D721Med (cell line): ENCODE measurements around the gene LMTK3.

Source experiments
- DNase-seq: peaks from one replicate; pipeline ENCODE4 v3.0.0; 2011; ENCODE audit warnings: low spot score; ENCODE audit not compliant: insufficient read length
- FAIRE-seq: peaks from 2 replicates; lab custom pipeline; 2011; peaks lifted over from hg19 to GRCh38; lab: Jason Lieb, UNC
- TF ChIP-seq, protein P1 (sequence below): IDR thresholded peaks from 2 replicates; pipeline ENCODE4 v1.5.1; 2012; ENCODE audit warnings: mild to moderate bottlenecking, control low read depth; ENCODE audit not compliant: insufficient read depth; ENCODE audit errors: missing control alignments

The LMTK3 gene

GRCh38 chr19:48478339-48479256 is 33.0 kb downstream of the LMTK3 start:
- TF ChIP-seq, protein P1, sequence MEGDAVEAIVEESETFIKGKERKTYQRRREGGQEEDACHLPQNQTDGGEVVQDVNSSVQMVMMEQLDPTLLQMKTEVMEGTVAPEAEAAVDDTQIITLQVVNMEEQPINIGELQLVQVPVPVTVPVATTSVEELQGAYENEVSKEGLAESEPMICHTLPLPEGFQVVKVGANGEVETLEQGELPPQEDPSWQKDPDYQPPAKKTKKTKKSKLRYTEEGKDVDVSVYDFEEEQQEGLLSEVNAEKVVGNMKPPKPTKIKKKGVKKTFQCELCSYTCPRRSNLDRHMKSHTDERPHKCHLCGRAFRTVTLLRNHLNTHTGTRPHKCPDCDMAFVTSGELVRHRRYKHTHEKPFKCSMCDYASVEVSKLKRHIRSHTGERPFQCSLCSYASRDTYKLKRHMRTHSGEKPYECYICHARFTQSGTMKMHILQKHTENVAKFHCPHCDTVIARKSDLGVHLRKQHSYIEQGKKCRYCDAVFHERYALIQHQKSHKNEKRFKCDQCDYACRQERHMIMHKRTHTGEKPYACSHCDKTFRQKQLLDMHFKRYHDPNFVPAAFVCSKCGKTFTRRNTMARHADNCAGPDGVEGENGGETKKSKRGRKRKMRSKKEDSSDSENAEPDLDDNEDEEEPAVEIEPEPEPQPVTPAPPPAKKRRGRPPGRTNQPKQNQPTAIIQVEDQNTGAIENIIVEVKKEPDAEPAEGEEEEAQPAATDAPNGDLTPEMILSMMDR: no peak
- DNase-seq (no peak), FAIRE-seq (no peak)

DNA sequence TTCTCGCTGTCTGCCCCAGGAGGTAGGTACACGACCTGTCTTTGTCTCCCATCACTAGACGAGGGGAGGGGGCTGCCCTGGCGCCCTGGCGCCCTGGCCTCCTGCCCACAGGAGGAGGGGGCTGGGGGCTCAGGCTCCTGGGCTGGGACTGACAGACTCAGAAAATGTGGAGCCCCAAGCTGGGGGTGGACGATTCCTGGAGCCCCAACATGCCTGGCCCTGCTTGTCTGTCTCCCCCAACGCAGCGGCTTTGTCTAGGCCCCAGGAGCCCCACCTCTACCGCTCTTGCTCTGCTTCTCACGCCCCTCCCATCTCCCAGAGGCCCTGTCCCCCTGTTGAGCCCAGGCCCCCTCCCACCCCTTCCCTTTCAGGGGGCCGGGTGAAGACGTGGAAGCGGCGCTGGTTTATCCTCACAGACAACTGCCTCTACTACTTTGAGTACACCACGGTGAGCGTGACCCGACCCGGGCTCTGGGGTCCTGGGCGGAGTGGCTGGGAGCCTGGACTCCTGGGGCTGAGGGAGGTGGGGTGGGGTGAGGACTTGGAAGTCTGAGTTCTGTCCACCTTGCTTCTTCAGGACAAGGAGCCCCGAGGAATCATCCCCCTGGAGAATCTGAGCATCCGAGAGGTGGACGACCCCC is 33.8 kb downstream of the LMTK3 start:
- DNase-seq: no peak
- TF ChIP-seq, protein P1: no peak
- no peak for FAIRE-seq

DNA sequence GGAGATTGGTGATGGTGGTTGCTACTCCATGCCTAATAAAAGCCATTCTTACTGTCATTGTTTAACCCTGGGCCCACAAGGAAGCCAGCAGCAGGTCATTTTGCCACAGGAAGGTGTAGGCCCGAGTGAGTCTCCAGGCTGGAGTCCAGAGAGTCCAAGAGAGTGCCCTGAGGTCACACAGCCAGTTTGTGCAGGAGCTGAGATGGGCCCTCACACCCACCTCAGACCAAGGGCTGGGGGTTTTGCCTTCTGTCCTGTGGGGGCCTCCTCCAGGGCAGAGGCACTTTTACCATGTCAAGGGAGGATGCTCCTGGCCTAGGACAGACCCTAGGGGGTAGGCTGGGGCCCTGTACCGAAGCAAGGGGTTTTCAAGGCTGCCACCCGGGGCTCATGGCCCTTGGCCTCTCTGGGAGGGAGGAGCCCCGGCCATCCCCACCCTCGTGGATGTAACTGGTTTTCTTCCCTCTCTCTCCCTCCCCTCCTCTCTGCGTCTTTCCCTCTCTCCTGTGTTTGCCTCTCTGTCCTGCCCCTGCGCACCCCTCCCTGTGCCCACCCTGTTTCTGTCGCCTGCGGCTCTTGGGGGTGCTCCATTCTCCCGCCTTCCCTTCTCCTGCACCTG is 34.5 kb downstream of the LMTK3 start:
- TF ChIP-seq, protein P1: no peak
- no peak for FAIRE-seq
- no peak for DNase-seq

DNA sequence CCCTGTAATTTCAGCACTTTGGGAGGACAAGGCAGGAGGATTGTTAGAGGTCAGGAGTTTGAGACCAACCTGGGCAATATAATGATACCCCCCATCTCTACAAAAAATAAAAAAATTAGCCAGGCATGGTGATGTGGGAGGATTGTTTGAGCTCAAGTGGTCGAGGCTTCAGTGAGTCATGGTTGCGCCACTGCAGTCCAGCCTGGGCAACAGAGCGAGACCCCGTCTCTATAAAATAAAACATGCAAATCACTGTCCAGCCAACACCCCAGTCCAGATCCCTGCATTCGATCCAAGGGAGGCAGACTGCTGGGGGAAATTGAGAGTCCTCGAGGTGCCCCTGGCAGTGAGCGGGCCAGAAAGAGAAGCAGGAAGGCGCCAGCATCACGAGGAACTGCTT is 35.5 kb downstream of the LMTK3 start:
- DNase-seq (no peak), FAIRE-seq (no peak)
- TF ChIP-seq, protein P1: no peak

- FAIRE-seq (no peak), DNase-seq (no peak)
- TF ChIP-seq, protein P1: no peak
These were observed 36.1 kb downstream of the LMTK3 start for GRCh38 chr19:48475369-48476068.

DNA sequence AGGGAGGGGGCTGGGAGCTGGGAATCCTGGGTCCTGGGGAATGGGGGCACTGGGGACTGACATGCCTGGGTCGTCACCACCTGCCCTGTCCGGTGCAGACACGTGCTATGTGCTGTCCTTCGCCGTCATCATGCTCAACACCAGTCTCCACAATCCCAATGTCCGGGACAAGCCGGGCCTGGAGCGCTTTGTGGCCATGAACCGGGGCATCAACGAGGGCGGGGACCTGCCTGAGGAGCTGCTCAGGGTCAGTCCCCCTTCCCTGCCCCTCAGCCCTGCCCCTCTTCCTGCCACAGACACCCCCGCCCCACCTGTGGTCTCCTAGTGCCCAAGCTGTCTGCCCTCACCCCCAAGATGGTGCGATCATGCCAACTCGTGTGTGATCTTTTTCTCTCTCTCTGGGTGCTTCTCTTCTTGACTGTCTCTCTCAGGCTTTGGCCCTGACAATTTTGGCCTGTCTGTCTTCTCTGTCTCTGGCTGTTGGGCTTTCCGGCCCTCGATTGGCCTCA is 37.5 kb downstream of the LMTK3 start:
- TF ChIP-seq, protein P1: no peak
- FAIRE-seq (no peak), DNase-seq (no peak)
